Fibroblast of lung (primary cell): ENCODE measurements around the gene UMAD1.

Experiments used
- EZH2 ChIP-seq: IDR thresholded peaks from 2 replicates; pipeline ENCODE4 v1.5.1; 2012; ENCODE audit warnings: low read length, control low read depth, mild to moderate bottlenecking; ENCODE audit errors: missing control alignments
- TF ChIP-seq, protein P1 (sequence below), 2 donors: IDR thresholded peaks in 1 of 2; conservative IDR thresholded peaks in 1 of 2; 1 replicate in 1 of 2; 2 replicates in 1 of 2; pipeline ENCODE4 v1.5.1; 2011 to 2012; ENCODE audit warnings: low read length in 2 of 2, control low read depth in 1 of 2, inconsistent platforms in 1 of 2, low read depth in 1 of 2, mild to moderate bottlenecking in 1 of 2

- TF ChIP-seq, protein P1, sequence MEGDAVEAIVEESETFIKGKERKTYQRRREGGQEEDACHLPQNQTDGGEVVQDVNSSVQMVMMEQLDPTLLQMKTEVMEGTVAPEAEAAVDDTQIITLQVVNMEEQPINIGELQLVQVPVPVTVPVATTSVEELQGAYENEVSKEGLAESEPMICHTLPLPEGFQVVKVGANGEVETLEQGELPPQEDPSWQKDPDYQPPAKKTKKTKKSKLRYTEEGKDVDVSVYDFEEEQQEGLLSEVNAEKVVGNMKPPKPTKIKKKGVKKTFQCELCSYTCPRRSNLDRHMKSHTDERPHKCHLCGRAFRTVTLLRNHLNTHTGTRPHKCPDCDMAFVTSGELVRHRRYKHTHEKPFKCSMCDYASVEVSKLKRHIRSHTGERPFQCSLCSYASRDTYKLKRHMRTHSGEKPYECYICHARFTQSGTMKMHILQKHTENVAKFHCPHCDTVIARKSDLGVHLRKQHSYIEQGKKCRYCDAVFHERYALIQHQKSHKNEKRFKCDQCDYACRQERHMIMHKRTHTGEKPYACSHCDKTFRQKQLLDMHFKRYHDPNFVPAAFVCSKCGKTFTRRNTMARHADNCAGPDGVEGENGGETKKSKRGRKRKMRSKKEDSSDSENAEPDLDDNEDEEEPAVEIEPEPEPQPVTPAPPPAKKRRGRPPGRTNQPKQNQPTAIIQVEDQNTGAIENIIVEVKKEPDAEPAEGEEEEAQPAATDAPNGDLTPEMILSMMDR (conservative IDR thresholded peaks at IDR 0.05 in 1 of 2, IDR thresholded peaks at IDR 0.05 in 1 of 2; ENCODE audit: low read depth in 1 of 2, low read length in 2 of 2), result no peak
- TF ChIP-seq EZH2, result no peak
Observed at GRCh38 chr7:7707246-7707645, 66.7 kb downstream of the UMAD1 start.
